Gastroesophageal sphincter (tissue), 3 donors: ENCODE results near the gene CDR2.

Experiments used
- CTCF ChIP-seq, 4 experiments: fragments of 200-600 bp in 2 of 4; fragments of 450-650 bp in 2 of 4; sonication (generic) in 1 of 4; IDR thresholded peaks; one replicate each; pipeline ENCODE4 v1.5.1; 2017 to 2019; ENCODE audit warnings: antibody characterized with exemption in 4 of 4, mild to moderate bottlenecking in 2 of 4, moderate library complexity in 2 of 4
- POLR2A ChIP-seq, 2 donors: fragments of 450-650 bp; IDR thresholded peaks; one replicate each; pipeline ENCODE4 v1.6.1; 2017; ENCODE audit warnings: antibody characterized with exemption in 2 of 2, mild to moderate bottlenecking in 2 of 2, moderate library complexity in 1 of 2

DNA sequence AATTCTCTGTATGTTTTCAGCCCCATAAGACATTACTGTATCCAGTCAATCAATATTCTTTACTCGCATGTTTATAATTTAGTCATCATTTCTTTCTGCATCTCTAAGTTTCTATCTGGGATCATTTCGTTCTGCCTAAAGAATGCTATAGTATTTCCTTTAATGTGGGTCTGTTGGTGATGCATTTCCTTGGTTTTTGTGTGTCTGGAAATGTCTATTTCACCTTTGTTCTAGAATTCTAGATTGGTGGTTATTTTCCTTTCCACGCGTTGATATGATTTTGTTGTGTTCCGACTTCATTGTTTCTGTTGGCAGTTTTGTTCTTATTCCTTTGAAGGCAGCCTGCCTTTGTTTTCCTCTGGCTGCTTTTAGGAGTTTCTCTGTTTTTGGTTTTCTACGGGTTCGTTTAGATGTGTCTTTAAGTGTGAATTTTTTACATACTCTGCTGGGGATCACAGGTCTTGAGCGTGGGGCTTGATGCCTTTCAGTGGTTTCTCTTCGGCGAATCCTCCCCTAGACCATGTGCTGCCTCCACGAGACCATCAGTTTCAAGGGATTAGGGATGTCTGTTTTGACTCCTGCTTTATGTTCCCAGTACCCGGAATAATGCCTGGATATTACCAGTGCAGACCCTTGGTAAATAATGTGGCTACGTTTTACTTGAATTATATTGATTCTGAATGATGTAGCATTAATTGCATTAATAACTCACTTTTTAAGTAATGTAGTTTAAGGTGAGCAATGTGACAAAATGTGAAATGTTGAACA lies 53.7 kb downstream of the CDR2 start:
- TF ChIP-seq CTCF (IDR thresholded peaks at IDR 0.05) (no peak), POLR2A (IDR thresholded peaks at IDR 0.05) (no peak)
